Measurements from ENCODE around the gene MYL3.

DNA sequence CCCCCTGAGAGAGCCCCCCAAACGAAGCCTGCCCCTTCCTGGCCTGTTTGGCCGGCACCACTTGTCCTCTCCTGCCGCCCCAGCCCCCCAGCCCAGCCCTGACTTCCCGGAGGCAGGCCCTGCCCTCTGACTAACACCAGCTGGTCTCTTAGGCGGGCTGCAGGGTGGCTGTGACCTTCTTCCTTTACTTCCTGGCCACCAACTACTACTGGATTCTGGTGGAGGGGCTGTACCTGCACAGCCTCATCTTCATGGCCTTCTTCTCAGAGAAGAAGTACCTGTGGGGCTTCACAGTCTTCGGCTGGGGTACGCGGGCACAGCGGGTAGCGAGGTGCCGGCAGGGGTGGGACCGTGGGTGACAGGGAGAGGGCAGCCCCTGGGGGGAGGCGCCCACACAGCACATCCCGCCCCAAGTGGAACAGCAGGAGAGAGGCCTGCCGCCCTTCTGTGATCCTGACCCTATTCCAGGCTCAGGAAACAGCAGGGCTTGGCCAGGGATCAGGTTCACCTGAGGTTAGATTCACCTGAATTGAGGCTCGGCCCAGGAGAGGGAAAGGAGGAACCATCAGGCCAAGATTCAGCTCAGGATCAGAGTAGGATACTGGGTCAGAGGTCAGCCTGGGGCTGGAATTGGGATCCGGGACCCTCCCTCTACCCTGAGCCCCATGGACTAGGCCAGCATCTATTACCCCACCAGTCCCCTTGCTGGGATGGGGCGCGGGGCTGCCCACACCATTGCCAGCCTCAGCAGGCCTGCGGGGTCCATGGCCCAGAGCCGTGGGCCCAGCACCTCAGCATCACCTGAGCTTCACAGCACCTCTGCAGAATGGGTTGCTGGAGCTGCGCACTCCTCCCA is 36.1 kb upstream of the MYL3 start:
- TF ChIP-seq, protein P1, sequence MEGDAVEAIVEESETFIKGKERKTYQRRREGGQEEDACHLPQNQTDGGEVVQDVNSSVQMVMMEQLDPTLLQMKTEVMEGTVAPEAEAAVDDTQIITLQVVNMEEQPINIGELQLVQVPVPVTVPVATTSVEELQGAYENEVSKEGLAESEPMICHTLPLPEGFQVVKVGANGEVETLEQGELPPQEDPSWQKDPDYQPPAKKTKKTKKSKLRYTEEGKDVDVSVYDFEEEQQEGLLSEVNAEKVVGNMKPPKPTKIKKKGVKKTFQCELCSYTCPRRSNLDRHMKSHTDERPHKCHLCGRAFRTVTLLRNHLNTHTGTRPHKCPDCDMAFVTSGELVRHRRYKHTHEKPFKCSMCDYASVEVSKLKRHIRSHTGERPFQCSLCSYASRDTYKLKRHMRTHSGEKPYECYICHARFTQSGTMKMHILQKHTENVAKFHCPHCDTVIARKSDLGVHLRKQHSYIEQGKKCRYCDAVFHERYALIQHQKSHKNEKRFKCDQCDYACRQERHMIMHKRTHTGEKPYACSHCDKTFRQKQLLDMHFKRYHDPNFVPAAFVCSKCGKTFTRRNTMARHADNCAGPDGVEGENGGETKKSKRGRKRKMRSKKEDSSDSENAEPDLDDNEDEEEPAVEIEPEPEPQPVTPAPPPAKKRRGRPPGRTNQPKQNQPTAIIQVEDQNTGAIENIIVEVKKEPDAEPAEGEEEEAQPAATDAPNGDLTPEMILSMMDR (IDR thresholded peaks at IDR 0.05; ENCODE audit: insufficient read depth, low read length): no peak
- TF ChIP-seq GABPA (IDR thresholded peaks at IDR 0.05; ENCODE audit: low read depth): no peak
